Breast epithelium (tissue), 3 donors: Measurements from ENCODE around the gene MEIOSIN.

ENCODE experiments used
- POLR2A ChIP-seq: fragments of 450-650 bp; IDR thresholded peaks from one replicate; pipeline ENCODE4 v1.6.1; 2016; ENCODE audit warnings: antibody characterized with exemption, mild to moderate bottlenecking, moderate library complexity
- POLR2AphosphoS5 ChIP-seq, 3 donors: sonication (generic); formaldehyde crosslinking; IDR thresholded peaks; one replicate each; pipeline ENCODE4 v1.6.1; 2017; ENCODE audit warnings: antibody characterized with exemption in 3 of 3
- TF ChIP-seq, protein P1 (sequence below), 3 donors: fragments of 450-650 bp; IDR thresholded peaks; one replicate each; pipeline ENCODE4 v1.5.1; 2016 to 2017; ENCODE audit warnings: antibody characterized with exemption in 3 of 3, mild to moderate bottlenecking in 3 of 3, moderate library complexity in 3 of 3

DNA sequence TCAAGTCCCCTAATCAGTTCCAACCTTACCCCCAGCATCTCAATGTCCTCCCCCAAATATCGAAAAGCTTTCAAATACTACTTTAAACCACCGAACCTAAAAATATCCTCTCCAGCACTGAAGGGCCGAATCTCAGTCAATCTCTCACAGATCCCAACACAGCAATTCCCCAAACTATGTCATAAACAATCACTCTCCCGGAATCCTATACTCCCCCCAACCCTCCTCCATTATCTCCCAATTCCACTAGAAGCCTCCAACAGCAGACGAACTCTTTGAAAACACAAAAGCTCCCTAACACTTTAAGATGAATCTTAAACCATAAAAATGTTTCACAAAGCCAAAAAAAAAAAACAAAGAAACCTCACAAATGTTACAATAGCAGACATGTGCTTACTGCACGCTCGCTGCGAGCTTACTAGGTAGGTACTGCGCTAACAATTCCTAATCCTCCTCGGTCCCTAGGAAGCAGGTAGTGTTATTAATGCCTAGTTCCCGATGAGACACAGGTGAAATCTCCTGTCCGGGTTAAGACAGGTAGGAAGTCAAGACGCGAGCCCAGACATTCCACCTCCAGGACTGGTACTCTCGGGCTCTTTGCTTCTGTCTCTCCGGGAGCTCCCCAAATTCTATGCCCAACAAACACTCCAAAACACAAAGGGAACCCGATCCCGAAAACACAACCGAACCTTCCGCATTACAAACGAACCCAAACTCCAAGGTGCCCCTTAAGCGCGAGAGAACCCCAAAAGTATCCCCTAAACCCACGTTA is 16.7 kb upstream of the MEIOSIN start:
- TF ChIP-seq POLR2AphosphoS5 (IDR thresholded peaks at IDR 0.05) (peak in 1 of 3 donors; percentile 9), POLR2A (no peak)
- TF ChIP-seq, protein P1, sequence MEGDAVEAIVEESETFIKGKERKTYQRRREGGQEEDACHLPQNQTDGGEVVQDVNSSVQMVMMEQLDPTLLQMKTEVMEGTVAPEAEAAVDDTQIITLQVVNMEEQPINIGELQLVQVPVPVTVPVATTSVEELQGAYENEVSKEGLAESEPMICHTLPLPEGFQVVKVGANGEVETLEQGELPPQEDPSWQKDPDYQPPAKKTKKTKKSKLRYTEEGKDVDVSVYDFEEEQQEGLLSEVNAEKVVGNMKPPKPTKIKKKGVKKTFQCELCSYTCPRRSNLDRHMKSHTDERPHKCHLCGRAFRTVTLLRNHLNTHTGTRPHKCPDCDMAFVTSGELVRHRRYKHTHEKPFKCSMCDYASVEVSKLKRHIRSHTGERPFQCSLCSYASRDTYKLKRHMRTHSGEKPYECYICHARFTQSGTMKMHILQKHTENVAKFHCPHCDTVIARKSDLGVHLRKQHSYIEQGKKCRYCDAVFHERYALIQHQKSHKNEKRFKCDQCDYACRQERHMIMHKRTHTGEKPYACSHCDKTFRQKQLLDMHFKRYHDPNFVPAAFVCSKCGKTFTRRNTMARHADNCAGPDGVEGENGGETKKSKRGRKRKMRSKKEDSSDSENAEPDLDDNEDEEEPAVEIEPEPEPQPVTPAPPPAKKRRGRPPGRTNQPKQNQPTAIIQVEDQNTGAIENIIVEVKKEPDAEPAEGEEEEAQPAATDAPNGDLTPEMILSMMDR (IDR thresholded peaks at IDR 0.05): no peak
